IPS DF 4.7 (cell line): ENCODE measurements around the gene MRPL44.
"Not testable (repeated sequence)": the region's sequence is repeated elsewhere in the genome, so short reads cannot be mapped to it uniquely, and the experiment has no call there.

ENCODE experiments used
- DNase-seq: peaks from one replicate; pipeline ENCODE4 v3.0.0-alpha.2; 2013; ENCODE audit warnings: low spot score; ENCODE audit errors: extremely low read depth

The MRPL44 gene

GRCh38 chr2:223970343-223971128 is 13.3 kb downstream of the MRPL44 start:
- DNase-seq, result no peak

GRCh38 chr2:223971731-223972130 is 14.5 kb downstream of the MRPL44 start:
- no peak for DNase-seq

GRCh38 chr2:223972656-223973102 is 15.4 kb downstream of the MRPL44 start:
- DNase-seq, result no peak

GRCh38 chr2:223973606-223974005 is 16.3 kb downstream of the MRPL44 start:
- no peak for DNase-seq

- DNase-seq, result no peak
Observed at GRCh38 chr2:223976635-223977226, 19.5 kb downstream of the MRPL44 start.

- no peak for DNase-seq
Observed at GRCh38 chr2:223978451-223978850, 21.2 kb downstream of the MRPL44 start.

- DNase-seq, result no peak
Observed at GRCh38 chr2:223979730-223980396, 22.6 kb downstream of the MRPL44 start.

- DNase-seq, result no peak
Observed at GRCh38 chr2:223980397-223980735, 23.1 kb downstream of the MRPL44 start.

GRCh38 chr2:223980803-223981202 is 23.5 kb downstream of the MRPL44 start:
- DNase-seq, result no peak

- DNase-seq, result no peak
Observed at GRCh38 chr2:223981241-223981640, 24.0 kb downstream of the MRPL44 start.

- no peak for DNase-seq
Observed at GRCh38 chr2:223989206-223989855, 32.1 kb downstream of the MRPL44 start.

- no peak for DNase-seq
Observed at GRCh38 chr2:223989856-223990232, 32.6 kb downstream of the MRPL44 start.

- no peak for DNase-seq
Observed at GRCh38 chr2:223991611-223992010, 34.3 kb downstream of the MRPL44 start.

GRCh38 chr2:223993634-223994232 is 36.5 kb downstream of the MRPL44 start:
- DNase-seq, result peak; percentile 38

GRCh38 chr2:223994562-223995162 is 37.4 kb downstream of the MRPL44 start:
- DNase-seq, result no peak

GRCh38 chr2:223995569-223995968 is 38.3 kb downstream of the MRPL44 start:
- DNase-seq, result no peak

- no peak for DNase-seq
Observed at GRCh38 chr2:223996391-223996790, 39.1 kb downstream of the MRPL44 start.

GRCh38 chr2:223997938-223998337 is 40.7 kb downstream of the MRPL44 start:
- DNase-seq, result no peak

GRCh38 chr2:223998948-223999347 is 41.7 kb downstream of the MRPL44 start:
- no peak for DNase-seq

GRCh38 chr2:223999862-224000261 is 42.6 kb downstream of the MRPL44 start:
- no peak for DNase-seq

GRCh38 chr2:224000662-224001061 is 43.4 kb downstream of the MRPL44 start:
- not testable (repeated sequence) for DNase-seq
